SK-N-MC (cell line): Measurements from ENCODE around the gene SCYL3.

Experiments
- EZH2 ChIP-seq: fragments of 200-600 bp; sonication (generic); IDR thresholded peaks from one replicate; pipeline ENCODE4 v1.6.1; 2017; ENCODE audit warnings: antibody characterized with exemption
- FOXP2 ChIP-seq: optimal IDR thresholded peaks from 2 replicates; pipeline ENCODE3; 2011; ENCODE audit warnings: mild to moderate bottlenecking, moderate library complexity; ENCODE audit not compliant: insufficient read depth; ENCODE audit errors: extremely low read length, control extremely low read depth
- POLR2AphosphoS5 ChIP-seq: IDR thresholded peaks from 2 replicates; pipeline ENCODE4 v1.6.1; 2012; ENCODE audit warnings: mild to moderate bottlenecking, low read depth, low read length, borderline replicate concordance

DNA sequence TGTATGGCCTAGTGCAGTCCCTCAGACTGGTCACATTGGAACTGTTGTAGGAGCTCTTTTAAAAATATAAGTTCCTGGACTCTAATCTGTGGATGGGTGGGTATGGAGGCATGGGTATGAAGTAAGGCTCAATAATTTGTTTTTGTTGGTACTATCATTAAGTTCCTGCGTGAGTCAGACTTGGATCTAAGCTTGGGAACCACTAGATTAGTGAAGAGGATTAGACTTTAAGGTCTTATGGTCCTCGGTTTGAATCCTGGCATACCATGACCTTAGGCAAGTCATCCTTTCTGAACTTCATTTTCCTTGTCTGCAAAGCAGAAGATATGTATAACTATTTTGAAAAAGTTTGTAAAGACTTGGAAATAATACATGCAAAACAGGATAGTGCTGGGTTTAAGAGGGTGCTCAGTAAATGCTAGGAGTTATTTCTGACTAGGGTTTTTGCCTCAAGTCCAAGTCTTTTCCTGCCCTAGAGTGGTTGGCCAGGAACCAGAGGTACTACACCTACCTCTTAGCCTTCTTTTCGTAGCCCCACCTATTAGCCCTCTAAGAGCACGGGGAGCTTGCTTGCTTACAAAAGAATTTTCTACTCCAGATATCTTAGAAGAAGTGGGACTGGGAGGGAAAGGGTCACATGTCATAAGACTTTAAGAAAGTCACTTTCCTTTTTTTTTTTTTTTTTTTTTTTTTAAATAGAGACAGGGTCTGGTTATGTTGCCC lies 60.4 kb downstream of the SCYL3 start:
- TF ChIP-seq POLR2AphosphoS5 (no peak), EZH2 (no peak), FOXP2 (no peak)
